PC-3 (cell line): ENCODE measurements around the gene GALNT10. TPM values are rescaled to one million over a fixed set of nuclear protein-coding genes. Genes with fewer than 3 reads are reported as not detected.
A peak's percentile ranks its signal among the peaks of the same experiment; 100 is the strongest.

ENCODE experiments used
- ATAC-seq: fragments of 200-7000 bp; cut with Tn5 transposase; 2 replicates; pipeline ENCODE4 v1.9.1; 2020; ENCODE audit warnings: mild to moderate bottlenecking, moderate library complexity
- BruUV-seq: library from RNA; stranded (reverse); fragments of 400-500 nt; replicated peaks from 2 replicates; lab custom pipeline; 2021; lab: Mats Ljungman, UMichigan
- CTCF ChIA-PET: fragments of 300-600 bp; sonication (Branson Sonifier 250); formaldehyde crosslinking; loops from one replicate; lab custom pipeline; 2022; ENCODE audit warnings: antibody characterized with exemption; lab: Charles Lee
- POLR2A ChIA-PET: fragments of 300-600 bp; sonication (Branson Sonifier 250); formaldehyde crosslinking; loops from one replicate; lab custom pipeline; 2022; ENCODE audit warnings: antibody characterized with exemption; ENCODE audit not compliant: unreplicated experiment; lab: Charles Lee
- DNase-seq: peaks from one replicate; pipeline ENCODE4 v3.0.0-alpha.2; 2015
- H2AFZ ChIP-seq: fragments of 300-600 bp; sonication (generic); 2 replicates; pipeline ENCODE4 v1.6.0; 2016; ENCODE audit warnings: antibody characterized with exemption, low read length
- H3F3A ChIP-seq: fragments of 300-600 bp; sonication (generic); one replicate; pipeline ENCODE4 v1.6.0; 2017; ENCODE audit warnings: antibody characterized with exemption, low read length, control low read depth, mild to moderate bottlenecking; ENCODE audit not compliant: unreplicated experiment
- H3K27ac ChIP-seq: fragments of 300-600 bp; sonication (generic); 2 replicates; pipeline ENCODE4 v1.5.1; 2016; ENCODE audit warnings: mild to moderate bottlenecking, low read length
- H3K27me3 ChIP-seq: fragments of 300-600 bp; sonication (generic); 2 replicates; pipeline ENCODE4 v1.6.1; 2016; ENCODE audit warnings: low read length, mixed read lengths
- H3K36me3 ChIP-seq: fragments of 300-600 bp; sonication (generic); 2 replicates; pipeline ENCODE4 v1.6.1; 2016; ENCODE audit warnings: low read depth, mixed run types, low read length, mixed read lengths
- H3K4me1 ChIP-seq: fragments of 300-600 bp; sonication (generic); 2 replicates; pipeline ENCODE4 v1.5.1; 2016; ENCODE audit warnings: low read length; ENCODE audit not compliant: insufficient read depth
- H3K4me2 ChIP-seq: fragments of 300-600 bp; sonication (generic); 2 replicates; pipeline ENCODE4 v1.6.0; 2016; ENCODE audit warnings: low read length
- H3K4me3 ChIP-seq: fragments of 300-600 bp; sonication (generic); 2 replicates; pipeline ENCODE4 v1.5.1; 2016; ENCODE audit warnings: mild to moderate bottlenecking, low read length, mixed read lengths
- H3K79me2 ChIP-seq: fragments of 300-600 bp; sonication (generic); 2 replicates; pipeline ENCODE4 v1.6.1; 2017; ENCODE audit warnings: low read length, mixed read lengths
- H3K9ac ChIP-seq: fragments of 300-600 bp; sonication (generic); 2 replicates; pipeline ENCODE4 v1.6.0; 2016; ENCODE audit warnings: mild to moderate bottlenecking, low read length
- H3K9me2 ChIP-seq: fragments of 300-600 bp; sonication (generic); replicated peaks from 2 replicates; pipeline ENCODE4 v1.6.1; 2016; ENCODE audit warnings: mixed run types, low read length, mixed read lengths
- H3K9me3 ChIP-seq: fragments of 300-600 bp; sonication (generic); 2 replicates; pipeline ENCODE4 v1.6.1; 2016; ENCODE audit warnings: low read length, mixed read lengths
- H4K20me1 ChIP-seq: fragments of 300-600 bp; sonication (generic); 2 replicates; pipeline ENCODE4 v1.6.1; 2016; ENCODE audit warnings: low read length, mixed read lengths
- EZH2 ChIP-seq: fragments of 300-600 bp; sonication (generic); IDR thresholded peaks from one replicate; pipeline ENCODE4 v1.6.1; 2017; ENCODE audit warnings: antibody characterized with exemption, mild to moderate bottlenecking, low read length; ENCODE audit not compliant: unreplicated experiment
- EZH2phosphoT487 ChIP-seq: fragments of 300-600 bp; sonication (generic); IDR thresholded peaks from 2 replicates; pipeline ENCODE4 v1.6.1; 2018; ENCODE audit warnings: mild to moderate bottlenecking, antibody characterized with exemption, low read length, borderline replicate concordance
- intact Hi-C: fragments of 100-400 bp; cut with micrococcal nuclease; formaldehyde crosslinking; loops from 2 replicates; pipeline ENCODE4 v1.9.0; 2023
- total RNA-seq: library from RNA; depleted of rRNA; stranded (reverse); fragments of >200 nt; gene quantifications from 2 replicates; pipeline ENCODE4 v1.2.3, GENCODE V29; 2014
- TF ChIP-seq, protein P1 (sequence below): fragments of 300-600 bp; sonication (generic); conservative IDR thresholded peaks from 2 replicates; pipeline ENCODE4 v1.5.1; 2017; ENCODE audit warnings: antibody characterized with exemption, low read depth, mild to moderate bottlenecking, low read length

Gene GALNT10
- total RNA-seq, 1 experiment from 2014 or later: 46.2 TPM

DNA sequence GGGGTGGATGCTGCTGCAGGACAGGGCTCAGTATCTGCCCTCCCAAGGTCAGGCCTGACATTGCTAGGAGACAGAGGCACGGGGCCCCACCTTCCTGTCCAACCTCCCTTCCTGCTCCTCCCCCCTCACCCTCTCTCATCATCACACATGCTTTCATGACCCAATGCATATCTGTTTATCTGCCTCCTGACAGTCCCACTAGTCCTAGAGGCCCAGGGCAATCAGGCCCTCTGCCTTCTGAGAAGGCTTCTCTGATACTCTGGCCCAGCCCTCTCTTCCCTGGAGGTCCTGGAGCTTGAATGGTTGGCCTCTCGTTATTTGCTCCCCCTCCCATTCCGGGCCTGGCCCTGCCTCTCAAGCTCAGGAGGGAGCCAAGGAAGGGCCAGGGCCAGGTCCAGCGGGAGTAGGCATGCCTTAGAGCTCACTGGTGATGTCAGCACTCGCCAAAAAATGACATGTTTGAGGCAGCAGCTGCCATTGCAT lies 164.6 kb downstream of the GALNT10 start:
- Histone ChIP-seq H2AFZ (no peak overlapping the region), H3K4me2 (no peak overlapping the region), H4K20me1 (no peaks in the 10 kb centered on the region), H3K79me2 (no peaks in the 10 kb centered on the region), H3K9me2 (no peaks in the 10 kb centered on the region), H3K4me1 (peaks cover 16% of the 10 kb centered on the region), H3K27me3 (no peaks in the 10 kb centered on the region), H3K27ac (no peak overlapping the region), H3K9ac (no peak overlapping the region), H3K36me3 (no peaks in the 10 kb centered on the region; the same call in 1 of the 2 replicates), H3K4me3 (no peak overlapping the region), H3F3A (no peaks in the 10 kb centered on the region), H3K9me3 (no peaks in the 10 kb centered on the region)
- ChIA-PET POLR2A (no interaction called here), CTCF (interaction anchor here (0.6 kb wide), 1 partner anchor 8 kb away, joined by 5 read pairs; no protein-coding TSS in a partner anchor)
- no peak for ATAC-seq
- no peak for DNase-seq
- BruUV-seq: no TSS peak
- TF ChIP-seq EZH2phosphoT487: no peak
- no peak for TF ChIP-seq EZH2
- TF ChIP-seq, protein P1, sequence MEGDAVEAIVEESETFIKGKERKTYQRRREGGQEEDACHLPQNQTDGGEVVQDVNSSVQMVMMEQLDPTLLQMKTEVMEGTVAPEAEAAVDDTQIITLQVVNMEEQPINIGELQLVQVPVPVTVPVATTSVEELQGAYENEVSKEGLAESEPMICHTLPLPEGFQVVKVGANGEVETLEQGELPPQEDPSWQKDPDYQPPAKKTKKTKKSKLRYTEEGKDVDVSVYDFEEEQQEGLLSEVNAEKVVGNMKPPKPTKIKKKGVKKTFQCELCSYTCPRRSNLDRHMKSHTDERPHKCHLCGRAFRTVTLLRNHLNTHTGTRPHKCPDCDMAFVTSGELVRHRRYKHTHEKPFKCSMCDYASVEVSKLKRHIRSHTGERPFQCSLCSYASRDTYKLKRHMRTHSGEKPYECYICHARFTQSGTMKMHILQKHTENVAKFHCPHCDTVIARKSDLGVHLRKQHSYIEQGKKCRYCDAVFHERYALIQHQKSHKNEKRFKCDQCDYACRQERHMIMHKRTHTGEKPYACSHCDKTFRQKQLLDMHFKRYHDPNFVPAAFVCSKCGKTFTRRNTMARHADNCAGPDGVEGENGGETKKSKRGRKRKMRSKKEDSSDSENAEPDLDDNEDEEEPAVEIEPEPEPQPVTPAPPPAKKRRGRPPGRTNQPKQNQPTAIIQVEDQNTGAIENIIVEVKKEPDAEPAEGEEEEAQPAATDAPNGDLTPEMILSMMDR: no peak
- intact Hi-C loops: no loop called here

DNA sequence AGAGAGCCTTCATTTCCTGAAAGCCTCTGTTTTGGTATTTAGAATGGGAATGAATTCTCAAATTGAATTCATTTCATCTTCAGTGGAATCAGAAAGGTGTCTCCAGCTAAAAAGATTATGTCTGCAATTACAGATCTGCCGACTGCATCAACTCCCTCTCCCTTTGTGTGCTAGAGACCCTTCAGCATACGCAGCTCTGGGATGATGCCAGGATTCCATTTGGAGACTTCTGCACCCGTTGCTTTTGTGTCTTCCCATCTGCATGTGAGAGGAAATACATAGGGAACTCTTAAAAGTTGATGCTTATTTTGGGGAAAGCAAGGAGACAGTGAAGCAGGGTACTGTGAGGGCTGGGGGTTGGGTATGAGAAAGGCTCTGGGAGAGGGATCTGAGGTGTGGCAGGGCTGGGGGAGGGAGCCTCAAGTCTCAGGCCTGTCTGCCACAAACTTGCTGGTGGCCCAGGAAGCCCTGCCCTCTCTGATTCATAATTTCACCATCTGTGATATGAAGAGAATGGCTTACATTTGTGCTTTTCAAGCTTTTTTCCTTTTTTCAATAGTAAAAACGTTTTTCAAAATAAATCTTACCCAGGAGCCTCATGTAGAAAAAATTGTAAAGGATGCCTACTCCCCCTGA lies 165.6 kb downstream of the GALNT10 start:
- no peaks in the 10 kb centered on the region for H4K20me1 ChIP-seq
- no peaks in the 10 kb centered on the region for H3K27me3 ChIP-seq
- CTCF ChIA-PET: interaction anchor here (0.6 kb wide), 1 partner anchor 9 kb away, joined by 5 read pairs; no protein-coding TSS in a partner anchor
- no peak overlapping the region for H3K9ac ChIP-seq
- H3K4me2 ChIP-seq: peak overlapping the region; percentile 62
- H3K27ac ChIP-seq: peak overlapping the region; percentile 31
- H3K9me2 ChIP-seq: no peaks in the 10 kb centered on the region
- H3K36me3 ChIP-seq: no peaks in the 10 kb centered on the region; the same call in 1 of the 2 replicates
- no peaks in the 10 kb centered on the region for H3K79me2 ChIP-seq
- ATAC-seq (peak; percentile 90), DNase-seq (peak; percentile 46)
- no TSS peak for BruUV-seq
- H3F3A ChIP-seq: no peaks in the 10 kb centered on the region
- intact Hi-C loops: no loop called here
- peaks cover 16% of the 10 kb centered on the region for H3K4me1 ChIP-seq
- H3K4me3 ChIP-seq: no peak overlapping the region
- no peak for TF ChIP-seq EZH2phosphoT487
- TF ChIP-seq EZH2: no peak
- TF ChIP-seq, protein P1: no peak
- POLR2A ChIA-PET: no interaction called here
- H3K9me3 ChIP-seq: no peaks in the 10 kb centered on the region
- no peak overlapping the region for H2AFZ ChIP-seq

DNA sequence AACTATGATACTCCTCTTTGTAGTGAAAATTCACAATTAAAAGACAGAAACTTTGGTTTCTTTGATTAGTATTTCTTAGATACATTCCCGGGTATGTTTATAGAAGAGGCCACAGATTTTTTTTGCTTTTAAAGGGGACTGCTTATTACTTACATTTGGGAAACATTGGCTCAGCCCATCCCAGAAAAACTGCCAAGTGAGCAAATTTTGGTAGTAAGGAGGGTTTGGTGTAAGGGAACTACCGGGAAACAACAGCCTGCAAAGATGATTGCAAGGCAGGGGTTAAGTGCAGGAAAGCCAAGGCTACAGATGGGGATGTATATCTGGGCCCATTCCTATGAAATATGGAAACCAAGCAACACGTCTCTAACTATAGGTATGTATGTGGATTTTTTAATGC lies 166.4 kb downstream of the GALNT10 start:
- Histone ChIP-seq H3K79me2 (no peaks in the 10 kb centered on the region), H3K36me3 (no peaks in the 10 kb centered on the region), H2AFZ (no peak overlapping the region), H3K27me3 (no peaks in the 10 kb centered on the region), H3F3A (no peaks in the 10 kb centered on the region), H3K4me3 (no peak overlapping the region), H3K9me2 (no peaks in the 10 kb centered on the region), H3K4me1 (peaks cover 16% of the 10 kb centered on the region), H3K4me2 (peak overlapping the region; percentile 62; the same call in 1 of the 2 replicates), H4K20me1 (no peaks in the 10 kb centered on the region), H3K9ac (no peak overlapping the region), H3K27ac (no peak overlapping the region), H3K9me3 (no peaks in the 10 kb centered on the region)
- ATAC-seq: no peak
- ChIA-PET CTCF (no interaction called here), POLR2A (no interaction called here)
- intact Hi-C loops: no loop called here
- no TSS peak for BruUV-seq
- TF ChIP-seq, protein P1: no peak
- TF ChIP-seq EZH2 (no peak), EZH2phosphoT487 (no peak)
- no peak for DNase-seq
